Bronchial epithelial cell (primary cell): Measurements from ENCODE around the gene COL15A1. TPM values are rescaled to one million over a fixed set of nuclear protein-coding genes. Genes with fewer than 3 reads are reported as not detected.

Experiments used
- DNase-seq: peaks from one replicate; pipeline ENCODE4 v3.0.0-alpha.2; 2010; ENCODE audit warnings: low read depth
- FAIRE-seq: peaks from 2 replicates; lab custom pipeline; 2011; peaks lifted over from hg19 to GRCh38; lab: Jason Lieb, UNC
- H3K27me3 ChIP-seq: 2 replicates; pipeline ENCODE4 v1.5.1; 2011; ENCODE audit warnings: low read length; ENCODE audit not compliant: control insufficient read depth, insufficient read depth
- H3K36me3 ChIP-seq: 2 replicates; pipeline ENCODE4 v1.5.1; 2011; ENCODE audit warnings: low read length; ENCODE audit not compliant: control insufficient read depth, insufficient read depth
- H3K4me3 ChIP-seq: 2 replicates; pipeline ENCODE4 v1.5.1; 2011; ENCODE audit warnings: mild to moderate bottlenecking, low read depth, low read length, control low read depth
- total RNA-seq: library from RNA; depleted of rRNA; stranded (reverse); fragments of >200 nt; gene quantifications from 2 replicates; pipeline ENCODE4 v1.2.1, GENCODE V29; 2014
- TF ChIP-seq, protein P1 (sequence below): IDR thresholded peaks from 2 replicates; pipeline ENCODE4 v1.5.1; 2011; ENCODE audit warnings: mild to moderate bottlenecking, moderate library complexity, low read length, control low read depth, inconsistent platforms; ENCODE audit not compliant: insufficient read depth, severe bottlenecking

COL15A1 gene
- total RNA-seq, 1 donor from 2014 or later = 1.6 TPM

- no peaks in the 10 kb centered on the region for H3K27me3 ChIP-seq
- FAIRE-seq = no peak
These were observed 67.5 kb downstream of the COL15A1 start for GRCh38 chr9:99011161-99011709.

DNA sequence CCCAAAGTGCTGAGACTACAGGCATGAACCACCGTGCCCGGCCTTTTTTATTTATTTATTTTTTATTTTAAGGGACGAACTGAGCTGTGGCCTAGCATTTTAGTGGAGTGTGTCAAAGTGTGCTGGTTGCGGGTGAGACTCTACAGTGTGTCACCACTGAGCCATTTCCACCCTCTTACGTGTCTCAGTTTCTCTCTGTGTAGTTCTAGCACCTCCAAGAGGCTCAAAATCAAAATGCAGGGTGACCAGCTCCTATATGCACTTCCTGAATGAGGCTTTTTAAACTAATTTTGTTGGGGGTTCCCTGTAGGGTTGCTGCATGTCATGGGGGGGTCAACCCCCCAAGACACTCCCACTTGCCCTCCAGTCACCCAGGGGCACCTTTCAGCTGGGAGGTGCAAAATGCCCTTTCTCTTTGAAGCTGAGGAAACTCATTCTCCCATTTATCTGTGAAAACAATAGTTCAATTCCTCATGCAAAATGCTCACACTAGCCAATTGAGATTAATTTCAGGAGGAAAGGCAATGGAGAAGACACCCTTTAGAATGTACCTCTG lies 69.3 kb downstream of the COL15A1 start:
- FAIRE-seq = no peak
- no peaks in the 10 kb centered on the region for H3K27me3 ChIP-seq
- TF ChIP-seq, protein P1, sequence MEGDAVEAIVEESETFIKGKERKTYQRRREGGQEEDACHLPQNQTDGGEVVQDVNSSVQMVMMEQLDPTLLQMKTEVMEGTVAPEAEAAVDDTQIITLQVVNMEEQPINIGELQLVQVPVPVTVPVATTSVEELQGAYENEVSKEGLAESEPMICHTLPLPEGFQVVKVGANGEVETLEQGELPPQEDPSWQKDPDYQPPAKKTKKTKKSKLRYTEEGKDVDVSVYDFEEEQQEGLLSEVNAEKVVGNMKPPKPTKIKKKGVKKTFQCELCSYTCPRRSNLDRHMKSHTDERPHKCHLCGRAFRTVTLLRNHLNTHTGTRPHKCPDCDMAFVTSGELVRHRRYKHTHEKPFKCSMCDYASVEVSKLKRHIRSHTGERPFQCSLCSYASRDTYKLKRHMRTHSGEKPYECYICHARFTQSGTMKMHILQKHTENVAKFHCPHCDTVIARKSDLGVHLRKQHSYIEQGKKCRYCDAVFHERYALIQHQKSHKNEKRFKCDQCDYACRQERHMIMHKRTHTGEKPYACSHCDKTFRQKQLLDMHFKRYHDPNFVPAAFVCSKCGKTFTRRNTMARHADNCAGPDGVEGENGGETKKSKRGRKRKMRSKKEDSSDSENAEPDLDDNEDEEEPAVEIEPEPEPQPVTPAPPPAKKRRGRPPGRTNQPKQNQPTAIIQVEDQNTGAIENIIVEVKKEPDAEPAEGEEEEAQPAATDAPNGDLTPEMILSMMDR = no peak

More at GRCh38 chr9:99011161-99011709, 67.5 kb downstream of the COL15A1 start:
- TF ChIP-seq, protein P1 = no peak
- peak; percentile 15 for DNase-seq
- no peak overlapping the region for H3K4me3 ChIP-seq
- H3K36me3 ChIP-seq = no peaks in the 10 kb centered on the region

GRCh38 chr9:99013550-99013949 lies 69.8 kb downstream of the COL15A1 start:
- Histone ChIP-seq H3K27me3 (no peaks in the 10 kb centered on the region), H3K36me3 (no peaks in the 10 kb centered on the region), H3K4me3 (no peak overlapping the region)
- no peak for FAIRE-seq
- TF ChIP-seq, protein P1 = no peak
- DNase-seq = no peak

More for the DNA sequence above, 69.3 kb downstream of the COL15A1 start:
- Histone ChIP-seq H3K4me3 (no peak overlapping the region), H3K36me3 (no peaks in the 10 kb centered on the region)
- DNase-seq = no peak

DNA sequence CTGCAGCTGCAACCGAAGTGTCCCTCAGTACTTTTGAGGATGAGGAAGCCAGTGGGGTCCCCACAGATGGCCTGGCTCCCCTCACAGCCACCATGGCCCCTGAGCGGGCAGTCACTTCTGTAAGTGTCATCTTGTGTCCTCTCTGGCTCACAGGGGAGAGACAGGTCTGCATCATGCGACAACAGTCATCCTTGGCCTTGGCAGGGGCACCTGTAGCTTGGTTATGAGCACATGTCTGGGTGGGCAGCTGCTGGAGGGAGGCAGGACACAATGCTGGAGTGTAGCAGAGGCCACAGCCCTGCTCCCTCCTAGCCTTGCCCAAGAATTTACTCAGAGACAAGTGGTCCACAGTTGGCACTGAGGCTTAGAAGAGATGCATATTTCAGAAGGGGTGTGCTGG lies 71.7 kb downstream of the COL15A1 start:
- no peak overlapping the region for H3K4me3 ChIP-seq
- FAIRE-seq = no peak
- TF ChIP-seq, protein P1 = no peak
- no peaks in the 10 kb centered on the region for H3K36me3 ChIP-seq
- no peak for DNase-seq
- no peaks in the 10 kb centered on the region for H3K27me3 ChIP-seq

GRCh38 chr9:99015890-99016289 lies 72.2 kb downstream of the COL15A1 start:
- no peak for DNase-seq
- Histone ChIP-seq H3K36me3 (no peaks in the 10 kb centered on the region), H3K4me3 (no peak overlapping the region), H3K27me3 (no peaks in the 10 kb centered on the region)
- TF ChIP-seq, protein P1 = no peak
- FAIRE-seq = no peak
